Muscle of leg (tissue), 11 donors: Measurements from ENCODE around the gene LRRC59. TPM values are rescaled to one million over a fixed set of nuclear protein-coding genes. Genes with fewer than 3 reads are reported as not detected.
"Not testable (repeated sequence)": the region's sequence is repeated elsewhere in the genome, so short reads cannot be mapped to it uniquely, and the experiment has no call there.

ENCODE experiments used
- DNase-seq: peaks from one replicate; pipeline ENCODE4 v3.0.0; 2013
- H3K27ac ChIP-seq: one replicate; pipeline ENCODE4 v1.5.1; 2013; ENCODE audit warnings: mild to moderate bottlenecking, low read length, control low read depth
- H3K27me3 ChIP-seq: one replicate; pipeline ENCODE4 v1.6.1; 2013; ENCODE audit warnings: low read length; ENCODE audit not compliant: control insufficient read depth, insufficient read depth
- H3K36me3 ChIP-seq: one replicate; pipeline ENCODE4 v1.6.1; 2013; ENCODE audit warnings: low read length; ENCODE audit not compliant: control insufficient read depth, insufficient read depth
- H3K4me1 ChIP-seq: one replicate; pipeline ENCODE4 v1.6.1; 2013; ENCODE audit warnings: low read length; ENCODE audit not compliant: control insufficient read depth, insufficient read depth
- H3K4me3 ChIP-seq: one replicate; pipeline ENCODE4 v1.5.1; 2013; ENCODE audit warnings: low read length, control low read depth
- H3K9me3 ChIP-seq: replicated peaks from 2 replicates; pipeline ENCODE4 v1.6.1; 2013; ENCODE audit warnings: low read depth, low read length; ENCODE audit not compliant: control insufficient read depth
- WGBS: methylation state at CpG from one replicate; pipeline ENCODE4 v1.1.5; 2013; ENCODE audit warnings: missing lambda C conversion rate; ENCODE audit not compliant: insufficient coverage; 5-methylcytosine and 5-hydroxymethylcytosine counted together
- polyA plus RNA-seq, 8 donors: library from polyadenylated mRNA; unstranded; fragments of 120-200 nt; gene quantifications; one replicate each; pipeline versions ENCODE4 v1.2.1 to v1.2.3, GENCODE V29; 2013; ENCODE audit warnings: inconsistent platforms in 1 of 8, low replicate concordance in 1 of 8; ENCODE audit not compliant: insufficient read length in 8 of 8, insufficient read depth in 1 of 8
- total RNA-seq: library from RNA; stranded (reverse); fragments of 120-200 nt; gene quantifications from one replicate; pipeline ENCODE4 v1.2.4, GENCODE V29; 2013

Gene LRRC59
- total and polyA plus RNA-seq, 9 donors = 41.7 to 84.2 (median 59.9) TPM

DNA sequence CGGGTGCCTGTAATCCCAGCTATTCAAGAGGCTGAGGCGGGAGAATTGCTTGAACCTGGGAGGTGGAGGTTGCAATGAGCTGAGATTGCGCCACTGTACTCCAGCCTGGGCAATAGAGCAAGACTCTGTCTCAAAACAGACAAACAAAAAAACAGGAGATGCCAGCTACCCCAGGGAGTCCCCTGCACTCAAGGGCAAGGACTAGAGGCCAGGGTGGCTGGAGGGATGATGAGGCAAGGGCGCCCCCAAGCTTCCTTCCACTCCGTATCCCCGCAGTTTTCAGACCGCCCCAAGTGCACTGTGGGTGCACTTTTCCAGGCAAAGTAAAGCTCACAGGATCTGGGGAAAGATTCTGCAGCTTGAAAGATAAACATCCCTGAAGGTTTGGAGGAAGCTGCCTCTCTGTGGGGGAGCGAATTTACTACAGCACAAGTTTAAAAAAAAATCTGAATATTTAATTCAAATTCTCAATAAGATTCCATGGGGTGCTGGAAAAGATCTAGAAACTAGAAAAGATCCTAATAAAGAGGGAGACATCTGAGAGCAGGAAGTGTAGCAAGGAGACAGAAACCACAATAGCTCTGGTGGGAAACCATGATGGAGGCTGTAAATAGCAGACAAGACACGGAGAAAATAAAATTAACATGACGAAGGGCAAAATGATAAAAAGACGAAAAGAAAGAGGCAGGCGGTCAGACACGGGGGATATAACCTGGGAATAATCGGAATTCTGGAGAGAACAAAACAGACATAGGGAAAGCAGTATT is 63.8 kb downstream of the LRRC59 start:
- not testable (repeated sequence) for H3K9me3 ChIP-seq, DNase-seq, H3K27me3 ChIP-seq, H3K27ac ChIP-seq, H3K36me3 ChIP-seq, H3K4me3 ChIP-seq
- no CpG with 5 or more reads among the region's 14 CpGs for WGBS
- peaks cover 26% of the 10 kb centered on the region for H3K4me1 ChIP-seq

DNA sequence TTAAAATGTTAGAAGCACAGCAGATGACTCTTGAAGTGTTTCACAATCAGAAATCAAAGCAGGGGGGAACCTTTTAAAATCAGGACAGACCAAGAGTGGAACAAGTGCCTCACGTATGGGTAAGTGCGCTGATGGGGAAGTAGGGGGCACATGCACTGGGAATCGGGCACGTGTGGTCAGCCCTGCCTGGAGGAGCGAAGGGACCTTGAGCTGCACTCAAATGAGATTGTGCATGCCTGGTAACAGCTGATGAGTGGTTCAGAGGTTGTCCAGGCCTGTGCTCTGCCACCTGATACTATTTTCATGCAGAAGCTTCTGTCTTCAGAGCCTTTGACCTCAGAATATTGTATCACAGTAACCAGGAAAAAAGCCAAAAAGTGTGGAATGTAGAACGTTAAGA is 65.1 kb downstream of the LRRC59 start:
- Histone ChIP-seq H3K4me1 (peaks cover 34% of the 10 kb centered on the region), H3K4me3 (no peak overlapping the region), H3K36me3 (no peaks in the 10 kb centered on the region), H3K27me3 (peaks cover 2% of the 10 kb centered on the region), H3K27ac (no peak overlapping the region), H3K9me3 (no peaks in the 10 kb centered on the region)
- WGBS = 68% methylated on average over 5 of the region's 6 CpGs
- no peak for DNase-seq

Other genes with a start within 250 kb of the LRRC59 start
- 24.7 TPM for gene PPP1R9B, start 246.8 kb downstream of the LRRC59 start, total RNA-seq
- 10 to 100 TPM; 37.0 to 66.1 (median 48.9) TPM for gene PPP1R9B, start 246.8 kb downstream of the LRRC59 start, polyA plus RNA-seq
- gene SGCA, start 231.5 kb downstream of the LRRC59 start, total RNA-seq = 265 TPM
- 100 to 1,000 TPM; 209 to 375 (median 325) TPM for gene SGCA, start 231.5 kb downstream of the LRRC59 start, polyA plus RNA-seq
- 4,027 TPM for gene COL1A1, start 195.9 kb downstream of the LRRC59 start, total RNA-seq
- 1,000 to 10,000 TPM; 2,579 to 9,345 (median 5,633) TPM for gene COL1A1, start 195.9 kb downstream of the LRRC59 start, polyA plus RNA-seq
- 0.35 TPM for gene TMEM92, start 123.1 kb downstream of the LRRC59 start, total RNA-seq
- 1 to 10 TPM in 7 of 8 donors, under 1 TPM in 1; 0.78 to 3.6 (median 1.4) TPM for gene TMEM92, start 123.1 kb downstream of the LRRC59 start, polyA plus RNA-seq
- 25.3 TPM for gene XYLT2, start 51.4 kb downstream of the LRRC59 start, total RNA-seq
- gene XYLT2, start 51.4 kb downstream of the LRRC59 start, polyA plus RNA-seq = 10 to 100 TPM; 16.7 to 26.7 (median 22.5) TPM
- 81.5 TPM for gene MRPL27, start 24.3 kb downstream of the LRRC59 start, total RNA-seq
- gene MRPL27, start 24.3 kb downstream of the LRRC59 start, polyA plus RNA-seq = 10 to 100 TPM; 52.4 to 67.0 (median 60.5) TPM
- 4.3 TPM for gene EME1, start 24.3 kb downstream of the LRRC59 start, total RNA-seq
- gene EME1, start 24.3 kb downstream of the LRRC59 start, polyA plus RNA-seq = 1 to 10 TPM; 4.9 to 7.7 (median 5.4) TPM
- 62.4 TPM for gene ACSF2, start 28.7 kb upstream of the LRRC59 start, total RNA-seq
- gene ACSF2, start 28.7 kb upstream of the LRRC59 start, polyA plus RNA-seq = 10 to 100 TPM; 60.4 to 81.6 (median 66.8) TPM
- 2.4 TPM for gene CHAD, start 71.4 kb upstream of the LRRC59 start, total RNA-seq
- 10 to 100 TPM in 1 of 8 donors, 1 to 10 TPM in 7; 4.4 to 13.5 (median 5.3) TPM for gene CHAD, start 71.4 kb upstream of the LRRC59 start, polyA plus RNA-seq
- 23.9 TPM for gene RSAD1, start 81.3 kb upstream of the LRRC59 start, total RNA-seq
- gene RSAD1, start 81.3 kb upstream of the LRRC59 start, polyA plus RNA-seq = 10 to 100 TPM; 29.6 to 42.0 (median 36.0) TPM
- gene MYCBPAP, start 110.9 kb upstream of the LRRC59 start, total RNA-seq = 0.66 TPM
- 1 to 10 TPM in 3 of 8 donors, under 1 TPM in 5; 0.67 to 2.3 (median 0.88) TPM for gene MYCBPAP, start 110.9 kb upstream of the LRRC59 start, polyA plus RNA-seq
- 0.18 TPM for gene EPN3, start 135.2 kb upstream of the LRRC59 start, total RNA-seq
- gene EPN3, start 135.2 kb upstream of the LRRC59 start, polyA plus RNA-seq = 1 to 10 TPM in 5 of 8 donors, under 1 TPM in 3; 0.67 to 3.0 (median 1.1) TPM
- gene SPATA20, start 149.7 kb upstream of the LRRC59 start, total RNA-seq = 27.1 TPM
- 10 to 100 TPM; 24.4 to 37.6 (median 33.3) TPM for gene SPATA20, start 149.7 kb upstream of the LRRC59 start, polyA plus RNA-seq
- gene CACNA1G, start 163.2 kb upstream of the LRRC59 start, total RNA-seq = 5.9 TPM
- gene CACNA1G, start 163.2 kb upstream of the LRRC59 start, polyA plus RNA-seq = 10 to 100 TPM in 2 of 8 donors, 1 to 10 TPM in 6; 4.6 to 16.3 (median 8.3) TPM
- 0.27 TPM for gene ABCC3, start 237.4 kb upstream of the LRRC59 start, total RNA-seq
- 1 to 10 TPM in 3 of 8 donors, under 1 TPM in 5; 0.24 to 8.0 (median 0.44) TPM for gene ABCC3, start 237.4 kb upstream of the LRRC59 start, polyA plus RNA-seq